Trophoblast cell (in vitro differentiated cells and primary cell): ENCODE measurements around the gene LRP1-AS.

Experiments
- DNase-seq, 2 donors: peaks; one replicate each; pipeline ENCODE4 v3.0.0-alpha.2; 2016
- H2AFZ ChIP-seq: 2 replicates; pipeline ENCODE4 v1.6.1; 2013; ENCODE audit warnings: low read length, moderate library complexity, mild to moderate bottlenecking; ENCODE audit not compliant: insufficient read depth, poor library complexity
- H2AK5ac ChIP-seq: 2 replicates; pipeline ENCODE4 v1.6.1; 2013; ENCODE audit warnings: mild to moderate bottlenecking, low read length
- H2BK120ac ChIP-seq: 2 replicates; pipeline ENCODE4 v1.6.1; 2013; ENCODE audit warnings: low read length, mild to moderate bottlenecking, moderate library complexity; ENCODE audit not compliant: insufficient read depth, poor library complexity
- H2BK12ac ChIP-seq: 2 replicates; pipeline ENCODE4 v1.6.1; 2013; ENCODE audit warnings: mild to moderate bottlenecking, low read length, moderate library complexity
- H2BK5ac ChIP-seq: 2 replicates; pipeline ENCODE4 v1.6.1; 2013; ENCODE audit warnings: low read length, low read depth, moderate library complexity, mild to moderate bottlenecking; ENCODE audit not compliant: poor library complexity
- H3K14ac ChIP-seq: 2 replicates; pipeline ENCODE4 v1.6.1; 2013; ENCODE audit warnings: mild to moderate bottlenecking, low read length
- H3K18ac ChIP-seq: 2 replicates; pipeline ENCODE4 v1.6.1; 2013; ENCODE audit warnings: mild to moderate bottlenecking, low read length
- H3K23ac ChIP-seq: 2 replicates; pipeline ENCODE4 v1.6.1; 2013; ENCODE audit warnings: low read length
- H3K27ac ChIP-seq: 2 replicates; pipeline ENCODE4 v1.5.1; 2013; ENCODE audit warnings: low read depth, mild to moderate bottlenecking, inconsistent platforms, low read length, moderate library complexity
- H3K27me3 ChIP-seq: 2 replicates; pipeline ENCODE4 v1.6.1; 2013; ENCODE audit warnings: inconsistent platforms, mild to moderate bottlenecking, low read length, moderate library complexity; ENCODE audit not compliant: insufficient read depth
- H3K36me3 ChIP-seq, 2 experiments: 1 replicate in 1 of 2; 2 replicates in 1 of 2; pipeline ENCODE4 v1.6.1; 2013; ENCODE audit warnings: low read length in 2 of 2, mild to moderate bottlenecking in 2 of 2, moderate library complexity in 1 of 2; ENCODE audit not compliant: insufficient read depth in 2 of 2, control insufficient read depth in 1 of 2
- H3K4ac ChIP-seq: 2 replicates; pipeline ENCODE4 v1.6.1; 2013; ENCODE audit warnings: low read depth, mild to moderate bottlenecking, low read length, moderate library complexity
- H3K4me1 ChIP-seq, 2 experiments: 1 replicate in 1 of 2; 2 replicates in 1 of 2; pipeline ENCODE4 v1.6.1; 2013; ENCODE audit warnings: low read length in 2 of 2, mild to moderate bottlenecking in 2 of 2, moderate library complexity in 1 of 2; ENCODE audit not compliant: insufficient read depth in 2 of 2, control insufficient read depth in 1 of 2
- H3K4me2 ChIP-seq: 2 replicates; pipeline ENCODE4 v1.6.1; 2013; ENCODE audit warnings: inconsistent platforms, mild to moderate bottlenecking, low read length, moderate library complexity
- H3K4me3 ChIP-seq: 2 replicates; pipeline ENCODE4 v1.5.1; 2013; ENCODE audit warnings: mild to moderate bottlenecking, low read depth, low read length, inconsistent platforms
- H3K79me1 ChIP-seq: one replicate; pipeline ENCODE4 v1.6.1; 2013; ENCODE audit warnings: low read length
- H3K79me2 ChIP-seq: 2 replicates; pipeline ENCODE4 v1.6.1; 2013; ENCODE audit warnings: low read length, mild to moderate bottlenecking; ENCODE audit not compliant: control insufficient read depth, insufficient read depth, poor library complexity
- H3K9ac ChIP-seq: 2 replicates; pipeline ENCODE4 v1.6.1; 2013; ENCODE audit warnings: mild to moderate bottlenecking, low read length
- H3K9me3 ChIP-seq: 2 replicates; pipeline ENCODE4 v1.6.1; 2013; ENCODE audit warnings: low read depth, mild to moderate bottlenecking, control low read depth, inconsistent platforms, low read length; ENCODE audit not compliant: insufficient read depth
- H4K12ac ChIP-seq: 2 replicates; pipeline ENCODE4 v1.6.1; 2013; ENCODE audit warnings: low read depth, mild to moderate bottlenecking, low read length, moderate library complexity
- H4K8ac ChIP-seq: 2 replicates; pipeline ENCODE4 v1.6.1; 2013; ENCODE audit warnings: low read depth, mild to moderate bottlenecking, low read length, moderate library complexity
- H4K91ac ChIP-seq: one replicate; pipeline ENCODE4 v1.6.1; 2013; ENCODE audit warnings: low read depth, mild to moderate bottlenecking, low read length, moderate library complexity
- WGBS: extraction: QIAGEN DNeasy Blood & Tissue Kit; methylation state at CpG from one replicate; pipeline ENCODE4 v1.1.7; 2013; ENCODE audit warnings: missing lambda C conversion rate; ENCODE audit not compliant: insufficient read length, insufficient coverage; ENCODE audit errors: extremely low coverage; 5-methylcytosine and 5-hydroxymethylcytosine counted together

Gene LRP1-AS

DNA sequence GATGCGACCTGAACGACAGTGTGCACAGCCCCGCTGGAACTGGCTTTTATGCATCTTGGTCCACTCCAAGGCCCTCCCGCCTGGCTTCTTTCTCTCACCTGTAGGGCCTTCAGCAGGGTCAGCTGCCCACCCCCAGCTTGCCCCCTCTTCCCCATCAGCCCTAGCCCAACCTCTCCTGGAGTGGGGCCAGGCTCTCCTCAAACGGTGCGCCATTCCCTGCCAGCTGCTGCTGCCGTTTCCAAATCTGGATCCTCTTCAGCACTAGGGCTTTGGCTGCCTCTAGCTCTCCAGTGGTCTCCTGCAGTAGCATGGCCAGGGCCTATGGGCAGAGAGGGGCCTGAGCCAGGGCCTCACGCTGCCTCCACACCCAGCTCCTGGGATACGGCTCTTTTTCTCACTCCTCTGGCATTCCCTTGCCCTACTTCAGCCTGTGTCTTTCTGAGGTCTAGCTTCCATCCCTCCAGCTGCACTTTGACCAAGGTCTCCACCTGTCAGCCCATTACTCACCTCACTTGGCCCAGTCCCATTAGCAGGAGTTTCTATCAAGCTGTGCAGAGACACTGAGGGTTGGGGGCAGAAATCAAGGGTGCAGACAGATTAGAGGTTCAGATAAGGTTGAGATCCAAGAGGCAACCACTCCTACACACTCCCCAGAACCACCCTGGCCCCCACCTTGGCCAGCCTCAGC, 41.3 kb downstream of the LRP1-AS start:
- no peak overlapping the region for H3K27ac ChIP-seq
- DNase-seq: no peak

GRCh38 chr12:57105011-57105753, 42.2 kb downstream of the LRP1-AS start:
- no peak overlapping the region for H2BK120ac ChIP-seq
- H4K91ac ChIP-seq: no peak overlapping the region
- no peaks in the 10 kb centered on the region for H3K79me2 ChIP-seq
- no peak overlapping the region for H2BK12ac ChIP-seq
- H3K4ac ChIP-seq: no peak overlapping the region
- no peak overlapping the region for H3K14ac ChIP-seq
- no peaks in the 10 kb centered on the region for H3K9me3 ChIP-seq
- H3K36me3 ChIP-seq: peaks cover 47 to 53% of the 10 kb centered on the region in 2 experiments
- H3K18ac ChIP-seq: no peak overlapping the region
- H3K27ac ChIP-seq: no peak overlapping the region
- no peak overlapping the region for H2BK5ac ChIP-seq
- no peak overlapping the region for H2AK5ac ChIP-seq
- H3K4me2 ChIP-seq: no peak overlapping the region
- H3K27me3 ChIP-seq: no peaks in the 10 kb centered on the region
- H3K4me3 ChIP-seq: no peak overlapping the region
- H2AFZ ChIP-seq: no peak overlapping the region
- H3K23ac ChIP-seq: no peak overlapping the region
- H3K4me1 ChIP-seq: peaks cover 12% of the 10 kb centered on the region in 2 experiments
- H3K9ac ChIP-seq: no peak overlapping the region
- H4K8ac ChIP-seq: no peak overlapping the region
- no CpG with 5 or more reads among the region's 14 CpGs for WGBS
- no peak for DNase-seq
- H4K12ac ChIP-seq: no peak overlapping the region
- H3K79me1 ChIP-seq: peaks cover 2% of the 10 kb centered on the region

More for the DNA sequence above, 41.3 kb downstream of the LRP1-AS start:
- Histone ChIP-seq H2BK5ac (no peak overlapping the region), H4K91ac (no peak overlapping the region), H2AK5ac (no peak overlapping the region), H4K8ac (no peak overlapping the region), H2AFZ (no peak overlapping the region), H3K23ac (no peak overlapping the region), H3K4ac (no peak overlapping the region), H3K79me2 (peaks cover 7% of the 10 kb centered on the region), H2BK120ac (no peak overlapping the region), H3K9ac (no peak overlapping the region), H3K36me3 (peaks cover 47 to 51% of the 10 kb centered on the region in 2 experiments), H3K27me3 (no peaks in the 10 kb centered on the region), H3K4me2 (no peak overlapping the region), H3K4me1 (peaks cover 12 to 15% of the 10 kb centered on the region in 2 experiments), H3K79me1 (peaks cover 12% of the 10 kb centered on the region), H3K9me3 (no peaks in the 10 kb centered on the region), H4K12ac (no peak overlapping the region), H2BK12ac (no peak overlapping the region), H3K14ac (no peak overlapping the region), H3K18ac (no peak overlapping the region), H3K4me3 (no peak overlapping the region)
- WGBS: no CpG with 5 or more reads among the region's 9 CpGs

GRCh38 chr12:57104292-57104910, 43.0 kb downstream of the LRP1-AS start:
- no peak overlapping the region for H3K27ac ChIP-seq
- H3K14ac ChIP-seq: no peak overlapping the region
- no peak overlapping the region for H2AK5ac ChIP-seq
- no peak overlapping the region for H3K9ac ChIP-seq
- H2AFZ ChIP-seq: no peak overlapping the region
- no peak overlapping the region for H4K91ac ChIP-seq
- H4K8ac ChIP-seq: no peak overlapping the region
- H3K36me3 ChIP-seq: peaks cover 54 to 60% of the 10 kb centered on the region in 2 experiments
- H3K79me1 ChIP-seq: no peaks in the 10 kb centered on the region
- no peaks in the 10 kb centered on the region for H3K9me3 ChIP-seq
- no peak overlapping the region for H3K18ac ChIP-seq
- no peak overlapping the region for H4K12ac ChIP-seq
- no peak overlapping the region for H3K4me2 ChIP-seq
- no peaks in the 10 kb centered on the region for H3K79me2 ChIP-seq
- H3K23ac ChIP-seq: no peak overlapping the region
- no peak overlapping the region for H2BK12ac ChIP-seq
- no peaks in the 10 kb centered on the region for H3K27me3 ChIP-seq
- no peak overlapping the region for H3K4ac ChIP-seq
- no peak overlapping the region for H2BK5ac ChIP-seq
- DNase-seq: no peak
- WGBS: no CpG with 5 or more reads among the region's 12 CpGs
- peaks cover 7 to 8% of the 10 kb centered on the region in 2 experiments for H3K4me1 ChIP-seq
- H2BK120ac ChIP-seq: no peak overlapping the region
- H3K4me3 ChIP-seq: no peak overlapping the region

DNA sequence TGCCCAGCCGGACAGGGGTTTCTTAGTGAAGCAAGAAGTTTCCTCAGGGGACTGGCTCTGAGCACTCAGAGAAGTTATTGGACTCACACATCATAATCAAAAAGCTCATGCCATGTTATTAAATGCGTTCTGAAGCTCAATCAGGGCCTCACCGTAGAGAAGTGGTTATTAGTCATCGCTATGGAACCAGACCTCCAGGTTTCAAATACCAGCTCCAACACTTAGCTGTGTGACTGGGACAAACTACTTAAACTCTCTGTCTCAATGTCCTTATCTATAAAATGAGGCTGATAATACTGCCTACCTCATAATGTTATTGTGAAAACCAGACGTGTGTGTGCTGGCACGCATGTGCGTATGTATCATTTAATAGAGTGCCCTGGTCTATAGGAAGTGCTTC, 43.6 kb downstream of the LRP1-AS start:
- Histone ChIP-seq H4K8ac (no peak overlapping the region), H3K79me2 (no peaks in the 10 kb centered on the region), H3K23ac (no peak overlapping the region), H3K27ac (no peak overlapping the region), H4K91ac (no peak overlapping the region), H2AK5ac (no peak overlapping the region), H3K9ac (no peak overlapping the region), H2BK5ac (no peak overlapping the region), H2BK12ac (no peak overlapping the region), H3K14ac (no peak overlapping the region), H3K9me3 (no peaks in the 10 kb centered on the region), H2BK120ac (no peak overlapping the region), H4K12ac (no peak overlapping the region), H2AFZ (no peak overlapping the region), H3K4me2 (no peak overlapping the region), H3K79me1 (no peaks in the 10 kb centered on the region), H3K4ac (no peak overlapping the region), H3K4me1 (peaks cover 7 to 8% of the 10 kb centered on the region in 2 experiments), H3K4me3 (no peak overlapping the region), H3K18ac (no peak overlapping the region), H3K36me3 (peaks cover 59 to 64% of the 10 kb centered on the region in 2 experiments), H3K27me3 (no peaks in the 10 kb centered on the region)
- peak; percentile 27 to 54 for DNase-seq
- WGBS: no CpG with 5 or more reads among the region's 7 CpGs
